Mucosa of stomach (tissue), 1 donor: ENCODE measurements around the gene CTDP1.
"Not testable (repeated sequence)": the region's sequence is repeated elsewhere in the genome, so short reads cannot be mapped to it uniquely, and the experiment has no call there.

ENCODE experiments used
- H3K27me3 ChIP-seq: one replicate; pipeline ENCODE4 v1.7.0; 2013; ENCODE audit warnings: mild to moderate bottlenecking, low read length; ENCODE audit not compliant: control insufficient read depth, insufficient read depth
- H3K36me3 ChIP-seq: one replicate; pipeline ENCODE4 v1.7.0; 2013; ENCODE audit warnings: low read length; ENCODE audit not compliant: control insufficient read depth, insufficient read depth
- H3K4me1 ChIP-seq: one replicate; pipeline ENCODE4 v1.7.0; 2013; ENCODE audit warnings: mild to moderate bottlenecking, low read length; ENCODE audit not compliant: control insufficient read depth, insufficient read depth
- H3K4me3 ChIP-seq: one replicate; pipeline ENCODE4 v1.7.0; 2013; ENCODE audit warnings: low read length
- H3K9ac ChIP-seq: one replicate; pipeline ENCODE4 v1.7.0; 2013; ENCODE audit warnings: mild to moderate bottlenecking, low read length, moderate library complexity
- H3K9me3 ChIP-seq: one replicate; pipeline ENCODE4 v1.7.0; 2013; ENCODE audit warnings: mild to moderate bottlenecking, low read length, moderate library complexity; ENCODE audit not compliant: control insufficient read depth
- donor health status: Pancreatic carcinoma.

Gene CTDP1

GRCh38 chr18:79744625-79745024 lies 65.0 kb downstream of the CTDP1 start:
- H3K27me3 ChIP-seq, result no peaks in the 10 kb centered on the region
- no peaks in the 10 kb centered on the region for H3K9me3 ChIP-seq
- peaks cover 7% of the 10 kb centered on the region for H3K36me3 ChIP-seq
- H3K9ac ChIP-seq, result no peak overlapping the region
- no peak overlapping the region for H3K4me3 ChIP-seq
- no peaks in the 10 kb centered on the region for H3K4me1 ChIP-seq

- Histone ChIP-seq H3K9ac (no peak overlapping the region), H3K36me3 (no peaks in the 10 kb centered on the region), H3K4me1 (peaks cover 6% of the 10 kb centered on the region), H3K4me3 (no peak overlapping the region), H3K9me3 (no peaks in the 10 kb centered on the region), H3K27me3 (no peaks in the 10 kb centered on the region)
These were observed 67.1 kb downstream of the CTDP1 start for GRCh38 chr18:79746730-79747129.

- H3K9ac ChIP-seq, result no peak overlapping the region
- peaks cover 7% of the 10 kb centered on the region for H3K4me1 ChIP-seq
- no peak overlapping the region for H3K4me3 ChIP-seq
- H3K27me3 ChIP-seq, result no peaks in the 10 kb centered on the region
- no peaks in the 10 kb centered on the region for H3K9me3 ChIP-seq
- H3K36me3 ChIP-seq, result no peaks in the 10 kb centered on the region
These were observed 67.7 kb downstream of the CTDP1 start for GRCh38 chr18:79747156-79747845.

GRCh38 chr18:79748321-79749180 lies 68.9 kb downstream of the CTDP1 start:
- Histone ChIP-seq H3K9ac (no peak overlapping the region), H3K27me3 (no peaks in the 10 kb centered on the region), H3K9me3 (no peaks in the 10 kb centered on the region), H3K36me3 (peaks cover 1% of the 10 kb centered on the region), H3K4me3 (no peak overlapping the region), H3K4me1 (peaks cover 7% of the 10 kb centered on the region)

- peaks cover 7% of the 10 kb centered on the region for H3K4me1 ChIP-seq
- H3K27me3 ChIP-seq, result no peaks in the 10 kb centered on the region
- H3K36me3 ChIP-seq, result peaks cover 8% of the 10 kb centered on the region
- H3K4me3 ChIP-seq, result no peak overlapping the region
- H3K9ac ChIP-seq, result no peak overlapping the region
- no peaks in the 10 kb centered on the region for H3K9me3 ChIP-seq
These were observed 69.9 kb downstream of the CTDP1 start for GRCh38 chr18:79749251-79750191.

GRCh38 chr18:79750980-79751571 lies 71.5 kb downstream of the CTDP1 start:
- H3K36me3 ChIP-seq, result peaks cover 8% of the 10 kb centered on the region

GRCh38 chr18:79751918-79752578 lies 72.4 kb downstream of the CTDP1 start:
- H3K4me3 ChIP-seq, H3K9ac ChIP-seq, H3K9me3 ChIP-seq, H3K27me3 ChIP-seq, H3K36me3 ChIP-seq, H3K4me1 ChIP-seq: not testable (repeated sequence)

More at GRCh38 chr18:79750980-79751571, 71.5 kb downstream of the CTDP1 start:
- peaks cover 7% of the 10 kb centered on the region for H3K4me1 ChIP-seq
- H3K9me3 ChIP-seq, result no peaks in the 10 kb centered on the region
- H3K4me3 ChIP-seq, result no peak overlapping the region
- H3K27me3 ChIP-seq, result no peaks in the 10 kb centered on the region
- H3K9ac ChIP-seq, result no peak overlapping the region

GRCh38 chr18:79752946-79753345 lies 73.3 kb downstream of the CTDP1 start:
- not testable (repeated sequence) for H3K4me1 ChIP-seq, H3K36me3 ChIP-seq, H3K9me3 ChIP-seq, H3K27me3 ChIP-seq, H3K9ac ChIP-seq, H3K4me3 ChIP-seq

GRCh38 chr18:79753391-79753851 lies 73.8 kb downstream of the CTDP1 start:
- Histone ChIP-seq H3K4me1 (peaks cover 7% of the 10 kb centered on the region), H3K9me3 (no peaks in the 10 kb centered on the region), H3K9ac (no peak overlapping the region), H3K36me3 (peaks cover 8% of the 10 kb centered on the region), H3K27me3 (no peaks in the 10 kb centered on the region), H3K4me3 (no peak overlapping the region)

- no peaks in the 10 kb centered on the region for H3K27me3 ChIP-seq
- H3K9me3 ChIP-seq, result no peaks in the 10 kb centered on the region
- H3K9ac ChIP-seq, result no peak overlapping the region
- no peak overlapping the region for H3K4me3 ChIP-seq
- H3K36me3 ChIP-seq, result peaks cover 8% of the 10 kb centered on the region
- peaks cover 7% of the 10 kb centered on the region for H3K4me1 ChIP-seq
These were observed 74.6 kb downstream of the CTDP1 start for GRCh38 chr18:79754022-79754761.
